Neural crest cell (in vitro differentiated cells): ENCODE results near the gene WNT2B. TPM values are rescaled to one million over a fixed set of nuclear protein-coding genes. Genes with fewer than 3 reads are reported as not detected.

Source experiments
- DNase-seq: peaks from one replicate; pipeline ENCODE4 v3.0.0; 2021; ENCODE audit warnings: low read depth, mixed read lengths, low spot score
- H3K27ac Mint-ChIP-seq: one replicate; pipeline ENCODE4 v1.8.0; 2021; ENCODE audit warnings: mild to moderate bottlenecking, mixed read lengths; ENCODE audit not compliant: unreplicated experiment
- H3K27me3 Mint-ChIP-seq: 2 replicates; pipeline ENCODE4 v1.8.0; 2021; ENCODE audit warnings: low read depth, mild to moderate bottlenecking, mixed read lengths
- H3K36me3 Mint-ChIP-seq: 2 replicates; pipeline ENCODE4 v1.8.0; 2021; ENCODE audit warnings: low read depth, mild to moderate bottlenecking, mixed read lengths
- H3K4me1 Mint-ChIP-seq: 2 replicates; pipeline ENCODE4 v1.8.0; 2021; ENCODE audit warnings: mixed read lengths
- H3K4me3 Mint-ChIP-seq: one replicate; pipeline ENCODE4 v1.8.0; 2021; ENCODE audit warnings: mild to moderate bottlenecking, mixed read lengths
- H3K9me3 Mint-ChIP-seq: 2 replicates; pipeline ENCODE4 v1.8.0; 2021; ENCODE audit warnings: mixed read lengths
- CTCF ChIP-seq: fragments of 200-600 bp; sonication (generic); conservative IDR thresholded peaks from 2 replicates; pipeline ENCODE4 v1.5.0; 2021; ENCODE audit warnings: antibody characterized with exemption, mild to moderate bottlenecking
- total RNA-seq: library from RNA; stranded (reverse); gene quantifications from 2 replicates; pipeline ENCODE4 v1.2.1, GENCODE V29; 2021

Gene WNT2B
- total RNA-seq, 1 donor from 2014 or later, result 1.3 TPM

GRCh38 chr1:112533029-112533428 is 24.3 kb downstream of the WNT2B start:
- Mint-ChIP-seq H3K36me3 (peaks cover 2% of the 10 kb centered on the region), H3K27me3 (no peaks in the 10 kb centered on the region), H3K9me3 (no peaks in the 10 kb centered on the region), H3K27ac (no peak overlapping the region), H3K4me1 (peaks cover under 1% of the 10 kb centered on the region), H3K4me3 (no peak overlapping the region)
- TF ChIP-seq CTCF, result no peak
- DNase-seq, result no peak

GRCh38 chr1:112536561-112536960 is 27.8 kb downstream of the WNT2B start:
- no peak overlapping the region for H3K27ac Mint-ChIP-seq
- peaks cover 2% of the 10 kb centered on the region for H3K36me3 Mint-ChIP-seq
- H3K4me1 Mint-ChIP-seq, result no peaks in the 10 kb centered on the region
- H3K4me3 Mint-ChIP-seq, result no peak overlapping the region
- no peak for DNase-seq
- no peaks in the 10 kb centered on the region for H3K27me3 Mint-ChIP-seq
- TF ChIP-seq CTCF, result no peak
- no peaks in the 10 kb centered on the region for H3K9me3 Mint-ChIP-seq

DNA sequence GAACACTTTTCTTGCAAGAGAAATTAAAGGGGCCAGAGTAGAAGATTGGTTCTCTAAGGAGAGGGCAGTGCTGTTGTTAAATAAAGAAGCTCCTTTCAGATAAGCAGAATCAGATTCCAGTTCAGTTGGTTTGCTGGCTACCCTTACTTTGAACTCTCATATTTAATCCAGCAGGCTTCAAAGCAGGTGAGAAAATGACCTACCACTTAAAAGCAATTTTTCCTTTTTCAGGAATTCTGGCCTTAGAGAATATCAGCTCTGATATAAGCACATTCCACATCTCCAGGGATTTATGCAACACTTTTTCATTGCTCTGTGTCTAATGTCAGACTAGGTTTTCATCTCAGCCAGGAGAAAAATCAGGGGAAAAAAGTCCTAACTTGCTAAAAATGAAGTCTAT is 28.7 kb downstream of the WNT2B start:
- Mint-ChIP-seq H3K27me3 (no peaks in the 10 kb centered on the region), H3K4me1 (no peaks in the 10 kb centered on the region), H3K27ac (no peak overlapping the region), H3K9me3 (no peaks in the 10 kb centered on the region), H3K36me3 (peaks cover 2% of the 10 kb centered on the region), H3K4me3 (no peak overlapping the region)
- TF ChIP-seq CTCF, result no peak
- no peak for DNase-seq

DNA sequence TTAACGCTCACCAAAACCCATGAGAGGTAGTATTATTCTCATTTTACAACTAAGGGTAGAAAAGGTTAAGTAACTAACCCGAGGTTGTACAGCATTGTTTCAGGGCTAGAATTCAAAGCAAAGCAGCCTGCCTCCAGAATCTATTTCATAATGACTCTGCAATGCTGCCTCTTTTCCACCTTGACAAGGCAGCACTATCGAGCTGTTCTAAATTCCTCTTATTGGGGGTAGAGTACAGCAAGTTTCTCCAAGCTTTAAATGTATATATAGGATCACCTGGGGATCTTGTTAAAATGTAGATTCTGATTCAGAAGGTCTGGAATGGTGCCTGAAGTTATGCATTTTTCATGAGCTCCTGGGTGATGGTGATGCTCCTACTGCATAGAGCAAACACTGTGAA is 30.1 kb downstream of the WNT2B start:
- no peak for DNase-seq
- H3K4me1 Mint-ChIP-seq, result no peaks in the 10 kb centered on the region
- no peak for TF ChIP-seq CTCF
- no peaks in the 10 kb centered on the region for H3K27me3 Mint-ChIP-seq
- no peaks in the 10 kb centered on the region for H3K9me3 Mint-ChIP-seq
- H3K27ac Mint-ChIP-seq, result no peak overlapping the region
- H3K36me3 Mint-ChIP-seq, result peaks cover 2% of the 10 kb centered on the region
- no peak overlapping the region for H3K4me3 Mint-ChIP-seq

GRCh38 chr1:112540226-112540794 is 31.5 kb downstream of the WNT2B start:
- Mint-ChIP-seq H3K27ac (no peak overlapping the region), H3K27me3 (no peaks in the 10 kb centered on the region), H3K4me1 (no peaks in the 10 kb centered on the region), H3K9me3 (no peaks in the 10 kb centered on the region), H3K36me3 (no peaks in the 10 kb centered on the region), H3K4me3 (no peak overlapping the region)
- no peak for TF ChIP-seq CTCF
- no peak for DNase-seq
